ENCODE results near the gene DNER. TPM values are rescaled to one million over a fixed set of nuclear protein-coding genes. Genes with fewer than 3 reads are reported as not detected.

The DNER gene
- total and polyA plus RNA-seq, 4 donors = 0.01 TPM; not detected in 3

DNA sequence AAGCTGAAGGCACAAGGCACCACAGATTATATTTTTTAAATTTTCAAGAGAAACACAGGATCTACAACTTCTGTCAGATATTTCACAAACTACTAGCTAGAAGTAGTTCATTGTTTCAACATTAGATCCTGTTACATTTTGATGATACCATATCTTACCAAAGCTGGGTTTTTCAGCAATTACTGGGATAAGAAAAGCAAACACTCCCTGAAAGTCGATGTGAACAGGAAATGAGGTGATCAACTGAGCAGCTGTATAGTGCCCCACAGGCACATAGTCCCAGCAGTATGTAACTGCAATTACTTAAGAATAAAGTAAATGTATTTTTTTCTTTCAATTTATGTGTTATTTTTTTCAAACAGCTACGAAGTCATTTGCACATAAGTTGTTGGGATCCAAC, 103.5 kb downstream of the DNER start (continued):
- TF ChIP-seq RXRA (IDR thresholded peaks at IDR 0.05) = no peak
- no peak for TF ChIP-seq TAF1 (conservative IDR thresholded peaks at IDR 0.05)
- no peak for TF ChIP-seq GABPA (IDR thresholded peaks at IDR 0.05 in 1 of 2, conservative IDR thresholded peaks at IDR 0.05 in 1 of 2)
- TF ChIP-seq RAD21 (IDR thresholded peaks at IDR 0.05) = no peak
- no peak for TF ChIP-seq SP1 (IDR thresholded peaks at IDR 0.05)

DNA sequence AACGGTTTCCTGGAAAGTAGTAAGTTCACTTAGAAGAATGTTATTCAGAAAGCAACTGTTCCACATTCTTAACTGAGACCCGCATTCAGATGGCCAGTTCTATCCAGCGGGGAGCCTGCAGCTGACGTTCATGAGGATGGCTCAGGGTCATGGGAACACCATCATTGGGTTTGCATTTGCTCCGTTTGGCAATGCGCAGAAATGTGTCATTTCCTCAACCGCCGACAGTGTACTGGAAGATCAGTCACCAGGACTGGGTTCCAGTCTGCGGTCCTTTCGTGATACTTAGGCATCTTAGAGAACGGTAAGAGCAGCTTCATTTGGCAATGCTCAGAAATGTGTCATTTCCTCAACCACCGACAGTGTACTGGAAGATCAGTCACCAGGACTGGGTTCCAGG, 104.0 kb downstream of the DNER start:
- 89% methylated on average over 12 of the region's 12 CpGs for WGBS

More for the DNA sequence above, 104.0 kb downstream of the DNER start:
- no peaks in the 10 kb centered on the region for H3K36me3 ChIP-seq (ENCODE audit: control insufficient read depth in 4 of 4, insufficient read depth in 3 of 4, low read depth in 1 of 4, low read length in 3 of 4)
- no peak for DNase-seq (ENCODE audit: low spot score)
- no peak overlapping the region for H3K27ac ChIP-seq (ENCODE audit: low read depth in 1 of 2, low read length in 2 of 2)
- no peaks in the 10 kb centered on the region for H3K27me3 ChIP-seq (ENCODE audit: control insufficient read depth in 4 of 4, insufficient read depth in 4 of 4, low read length in 3 of 4)
- H3K9me3 ChIP-seq (ENCODE audit: control insufficient read depth in 4 of 4, low read length in 3 of 4) = no peaks in the 10 kb centered on the region
- no peak overlapping the region for H3K4me3 ChIP-seq (ENCODE audit: low read depth in 1 of 3, low read length in 3 of 3)
- no peak for TF ChIP-seq JUND (IDR thresholded peaks at IDR 0.05)
- TF ChIP-seq, protein P1, sequence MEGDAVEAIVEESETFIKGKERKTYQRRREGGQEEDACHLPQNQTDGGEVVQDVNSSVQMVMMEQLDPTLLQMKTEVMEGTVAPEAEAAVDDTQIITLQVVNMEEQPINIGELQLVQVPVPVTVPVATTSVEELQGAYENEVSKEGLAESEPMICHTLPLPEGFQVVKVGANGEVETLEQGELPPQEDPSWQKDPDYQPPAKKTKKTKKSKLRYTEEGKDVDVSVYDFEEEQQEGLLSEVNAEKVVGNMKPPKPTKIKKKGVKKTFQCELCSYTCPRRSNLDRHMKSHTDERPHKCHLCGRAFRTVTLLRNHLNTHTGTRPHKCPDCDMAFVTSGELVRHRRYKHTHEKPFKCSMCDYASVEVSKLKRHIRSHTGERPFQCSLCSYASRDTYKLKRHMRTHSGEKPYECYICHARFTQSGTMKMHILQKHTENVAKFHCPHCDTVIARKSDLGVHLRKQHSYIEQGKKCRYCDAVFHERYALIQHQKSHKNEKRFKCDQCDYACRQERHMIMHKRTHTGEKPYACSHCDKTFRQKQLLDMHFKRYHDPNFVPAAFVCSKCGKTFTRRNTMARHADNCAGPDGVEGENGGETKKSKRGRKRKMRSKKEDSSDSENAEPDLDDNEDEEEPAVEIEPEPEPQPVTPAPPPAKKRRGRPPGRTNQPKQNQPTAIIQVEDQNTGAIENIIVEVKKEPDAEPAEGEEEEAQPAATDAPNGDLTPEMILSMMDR (IDR thresholded peaks at IDR 0.05; ENCODE audit: low read depth, low read length, missing input control) = no peak
- TF ChIP-seq, protein P2, sequence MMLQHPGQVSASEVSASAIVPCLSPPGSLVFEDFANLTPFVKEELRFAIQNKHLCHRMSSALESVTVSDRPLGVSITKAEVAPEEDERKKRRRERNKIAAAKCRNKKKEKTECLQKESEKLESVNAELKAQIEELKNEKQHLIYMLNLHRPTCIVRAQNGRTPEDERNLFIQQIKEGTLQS (IDR thresholded peaks at IDR 0.05) = no peak
- TF ChIP-seq NR2F2 (IDR thresholded peaks at IDR 0.05) = no peak
- TF ChIP-seq, protein P3, sequence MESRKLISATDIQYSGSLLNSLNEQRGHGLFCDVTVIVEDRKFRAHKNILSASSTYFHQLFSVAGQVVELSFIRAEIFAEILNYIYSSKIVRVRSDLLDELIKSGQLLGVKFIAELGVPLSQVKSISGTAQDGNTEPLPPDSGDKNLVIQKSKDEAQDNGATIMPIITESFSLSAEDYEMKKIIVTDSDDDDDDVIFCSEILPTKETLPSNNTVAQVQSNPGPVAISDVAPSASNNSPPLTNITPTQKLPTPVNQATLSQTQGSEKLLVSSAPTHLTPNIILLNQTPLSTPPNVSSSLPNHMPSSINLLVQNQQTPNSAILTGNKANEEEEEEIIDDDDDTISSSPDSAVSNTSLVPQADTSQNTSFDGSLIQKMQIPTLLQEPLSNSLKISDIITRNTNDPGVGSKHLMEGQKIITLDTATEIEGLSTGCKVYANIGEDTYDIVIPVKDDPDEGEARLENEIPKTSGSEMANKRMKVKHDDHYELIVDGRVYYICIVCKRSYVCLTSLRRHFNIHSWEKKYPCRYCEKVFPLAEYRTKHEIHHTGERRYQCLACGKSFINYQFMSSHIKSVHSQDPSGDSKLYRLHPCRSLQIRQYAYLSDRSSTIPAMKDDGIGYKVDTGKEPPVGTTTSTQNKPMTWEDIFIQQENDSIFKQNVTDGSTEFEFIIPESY (IDR thresholded peaks at IDR 0.05) = no peak
- TF ChIP-seq, protein P4, sequence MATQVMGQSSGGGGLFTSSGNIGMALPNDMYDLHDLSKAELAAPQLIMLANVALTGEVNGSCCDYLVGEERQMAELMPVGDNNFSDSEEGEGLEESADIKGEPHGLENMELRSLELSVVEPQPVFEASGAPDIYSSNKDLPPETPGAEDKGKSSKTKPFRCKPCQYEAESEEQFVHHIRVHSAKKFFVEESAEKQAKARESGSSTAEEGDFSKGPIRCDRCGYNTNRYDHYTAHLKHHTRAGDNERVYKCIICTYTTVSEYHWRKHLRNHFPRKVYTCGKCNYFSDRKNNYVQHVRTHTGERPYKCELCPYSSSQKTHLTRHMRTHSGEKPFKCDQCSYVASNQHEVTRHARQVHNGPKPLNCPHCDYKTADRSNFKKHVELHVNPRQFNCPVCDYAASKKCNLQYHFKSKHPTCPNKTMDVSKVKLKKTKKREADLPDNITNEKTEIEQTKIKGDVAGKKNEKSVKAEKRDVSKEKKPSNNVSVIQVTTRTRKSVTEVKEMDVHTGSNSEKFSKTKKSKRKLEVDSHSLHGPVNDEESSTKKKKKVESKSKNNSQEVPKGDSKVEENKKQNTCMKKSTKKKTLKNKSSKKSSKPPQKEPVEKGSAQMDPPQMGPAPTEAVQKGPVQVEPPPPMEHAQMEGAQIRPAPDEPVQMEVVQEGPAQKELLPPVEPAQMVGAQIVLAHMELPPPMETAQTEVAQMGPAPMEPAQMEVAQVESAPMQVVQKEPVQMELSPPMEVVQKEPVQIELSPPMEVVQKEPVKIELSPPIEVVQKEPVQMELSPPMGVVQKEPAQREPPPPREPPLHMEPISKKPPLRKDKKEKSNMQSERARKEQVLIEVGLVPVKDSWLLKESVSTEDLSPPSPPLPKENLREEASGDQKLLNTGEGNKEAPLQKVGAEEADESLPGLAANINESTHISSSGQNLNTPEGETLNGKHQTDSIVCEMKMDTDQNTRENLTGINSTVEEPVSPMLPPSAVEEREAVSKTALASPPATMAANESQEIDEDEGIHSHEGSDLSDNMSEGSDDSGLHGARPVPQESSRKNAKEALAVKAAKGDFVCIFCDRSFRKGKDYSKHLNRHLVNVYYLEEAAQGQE (IDR thresholded peaks at IDR 0.05) = no peak
- no peak for TF ChIP-seq RAD21 (IDR thresholded peaks at IDR 0.05)
- TF ChIP-seq HNF4G (IDR thresholded peaks at IDR 0.05) = no peak
- no peak for TF ChIP-seq SP1 (IDR thresholded peaks at IDR 0.05)
- TF ChIP-seq, protein P5, sequence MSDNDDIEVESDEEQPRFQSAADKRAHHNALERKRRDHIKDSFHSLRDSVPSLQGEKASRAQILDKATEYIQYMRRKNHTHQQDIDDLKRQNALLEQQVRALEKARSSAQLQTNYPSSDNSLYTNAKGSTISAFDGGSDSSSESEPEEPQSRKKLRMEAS (IDR thresholded peaks at IDR 0.05) = no peak
- TF ChIP-seq TAF1 (conservative IDR thresholded peaks at IDR 0.05) = no peak
- H3K9ac ChIP-seq (ENCODE audit: low read depth in 1 of 2, low read length in 2 of 2) = no peak overlapping the region
- H3K4me1 ChIP-seq (ENCODE audit: control insufficient read depth in 4 of 4, insufficient read depth in 4 of 4, low read length in 3 of 4) = no peaks in the 10 kb centered on the region
